Vagina (tissue), 2 donors: ENCODE measurements around the gene SLX4.

ENCODE experiments used
- CTCF ChIP-seq, 3 experiments: fragments of 450-650 bp in 2 of 3; fragments of 200-600 bp in 1 of 3; sonication (generic) in 1 of 3; IDR thresholded peaks; one replicate each; pipeline ENCODE4 v1.5.1; 2017 to 2019; ENCODE audit warnings: antibody characterized with exemption in 3 of 3, mild to moderate bottlenecking in 2 of 3, moderate library complexity in 2 of 3
- POLR2A ChIP-seq, 2 donors: fragments of 450-650 bp; IDR thresholded peaks; one replicate each; pipeline ENCODE4 v1.6.1; 2017; ENCODE audit warnings: antibody characterized with exemption in 2 of 2, mild to moderate bottlenecking in 2 of 2, moderate library complexity in 2 of 2
- POLR2AphosphoS5 ChIP-seq, 2 donors: sonication (generic); formaldehyde crosslinking; IDR thresholded peaks; one replicate each; pipeline ENCODE4 v1.9.0; 2017; ENCODE audit warnings: antibody characterized with exemption in 2 of 2, mild to moderate bottlenecking in 2 of 2, low read depth in 1 of 2; ENCODE audit not compliant: insufficient read depth in 1 of 2

GRCh38 chr16:3652373-3653195, 41.2 kb upstream of the SLX4 start:
- TF ChIP-seq CTCF (IDR thresholded peaks at IDR 0.05) (no peak), POLR2A (IDR thresholded peaks at IDR 0.05) (no peak), POLR2AphosphoS5 (IDR thresholded peaks at IDR 0.05; ENCODE audit: insufficient read depth in 1 of 2, low read depth in 1 of 2) (no peak)
